Measurements from ENCODE around the gene ATG4C.
"Not testable (repeated sequence)": the region's sequence is repeated elsewhere in the genome, so short reads cannot be mapped to it uniquely, and the experiment has no call there.

Gene ATG4C, protein sequence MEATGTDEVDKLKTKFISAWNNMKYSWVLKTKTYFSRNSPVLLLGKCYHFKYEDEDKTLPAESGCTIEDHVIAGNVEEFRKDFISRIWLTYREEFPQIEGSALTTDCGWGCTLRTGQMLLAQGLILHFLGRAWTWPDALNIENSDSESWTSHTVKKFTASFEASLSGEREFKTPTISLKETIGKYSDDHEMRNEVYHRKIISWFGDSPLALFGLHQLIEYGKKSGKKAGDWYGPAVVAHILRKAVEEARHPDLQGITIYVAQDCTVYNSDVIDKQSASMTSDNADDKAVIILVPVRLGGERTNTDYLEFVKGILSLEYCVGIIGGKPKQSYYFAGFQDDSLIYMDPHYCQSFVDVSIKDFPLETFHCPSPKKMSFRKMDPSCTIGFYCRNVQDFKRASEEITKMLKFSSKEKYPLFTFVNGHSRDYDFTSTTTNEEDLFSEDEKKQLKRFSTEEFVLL

DNA sequence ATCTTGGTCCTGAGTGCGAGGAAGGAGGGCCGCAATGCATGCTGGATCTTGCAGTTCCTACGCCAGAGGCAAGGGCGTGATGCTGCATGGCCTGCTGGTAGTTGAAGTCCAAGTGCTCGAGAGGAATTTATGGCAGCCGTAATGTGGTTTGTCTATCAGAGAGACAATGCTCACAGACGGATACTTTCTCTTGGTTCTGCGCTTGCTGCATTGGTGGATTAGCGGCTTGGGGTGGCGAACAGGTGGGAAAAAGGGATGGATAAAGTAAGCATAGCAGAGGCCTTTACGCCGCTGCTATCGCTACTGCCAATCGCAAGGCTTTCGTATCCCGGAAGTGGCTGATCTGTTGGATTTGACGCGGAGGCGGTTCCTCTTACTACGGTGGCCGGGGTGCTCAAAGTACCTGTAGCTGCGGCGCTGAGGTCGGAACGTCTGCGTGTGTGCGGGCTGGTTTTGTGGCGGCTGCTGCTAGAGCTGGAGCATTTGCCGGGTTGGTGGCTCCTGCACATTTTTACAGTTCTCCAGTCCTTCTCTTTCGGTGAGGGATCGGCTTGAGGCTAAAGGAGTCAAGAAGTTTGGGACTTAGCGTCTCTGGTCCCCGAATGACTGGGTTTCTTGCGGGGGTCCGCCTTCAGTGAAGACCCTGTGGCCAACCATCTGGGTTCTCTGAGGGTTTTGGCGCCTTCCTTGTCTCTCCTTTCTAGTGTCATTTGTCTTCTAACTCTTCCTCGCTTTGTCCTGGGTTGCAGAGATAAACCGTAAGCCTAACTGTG, at the start of gene ATG4C:
TSS of gene ATG4C (plus strand) at position 397 of the 773 bp plus-strand sequence. CDS start 19,655 bp downstream, outside the sequence.
- peak; percentile 85 for DNase-seq (ENCODE audit: low read depth)

DNA sequence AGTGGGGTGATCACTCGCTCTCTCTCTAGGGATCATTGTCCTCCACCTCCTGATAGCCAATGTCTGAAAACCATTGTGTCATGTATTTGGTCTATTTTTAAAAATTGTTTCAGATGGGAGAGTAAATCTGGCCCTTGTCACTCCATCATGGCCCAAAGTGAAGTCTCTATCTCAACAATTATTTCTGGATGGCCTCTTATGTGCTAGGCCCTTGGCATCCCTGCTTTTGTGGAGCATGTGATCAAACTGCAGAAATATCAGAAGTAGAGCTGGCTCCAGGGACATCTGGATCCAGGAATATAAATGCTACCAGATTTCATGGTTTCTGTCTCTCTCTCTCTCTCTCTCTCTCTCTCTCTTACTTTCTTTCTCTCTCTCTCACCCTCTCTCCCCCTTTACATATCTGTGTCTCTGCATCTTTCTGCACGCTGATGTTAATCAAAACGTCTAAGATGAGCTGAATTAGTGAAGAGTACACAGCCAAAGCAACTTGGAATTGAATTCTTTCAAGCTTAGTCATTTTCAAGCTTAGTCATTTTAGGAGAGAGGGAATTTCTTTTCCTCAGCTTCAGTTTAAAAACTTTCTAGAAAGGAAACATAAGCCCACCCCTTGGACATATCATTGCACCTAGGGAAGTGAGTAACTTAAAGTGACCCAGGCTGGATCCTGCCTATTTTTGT, 48.3 kb upstream of the ATG4C start:
- no peak for DNase-seq (ENCODE audit: low read depth)

DNA sequence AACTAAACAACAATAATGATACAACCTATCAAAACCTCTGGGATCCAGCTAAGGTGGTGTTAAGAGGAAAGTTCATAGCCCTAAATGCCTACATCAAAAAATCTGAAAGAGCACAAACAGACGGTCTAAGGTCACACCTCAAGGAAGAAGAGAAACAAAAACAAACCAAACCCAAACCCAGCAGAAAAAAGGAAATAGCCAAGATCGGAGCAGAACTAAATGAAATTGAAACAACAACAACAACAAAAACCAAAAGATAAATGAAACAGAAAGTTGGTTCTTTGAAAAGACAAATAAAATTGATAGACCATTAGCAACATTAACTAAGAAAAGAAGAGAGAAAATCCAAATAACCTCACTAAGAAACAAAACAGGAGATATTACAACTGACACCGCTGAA, 43.2 kb upstream of the ATG4C start:
- DNase-seq (ENCODE audit: low read depth): not testable (repeated sequence)

DNA sequence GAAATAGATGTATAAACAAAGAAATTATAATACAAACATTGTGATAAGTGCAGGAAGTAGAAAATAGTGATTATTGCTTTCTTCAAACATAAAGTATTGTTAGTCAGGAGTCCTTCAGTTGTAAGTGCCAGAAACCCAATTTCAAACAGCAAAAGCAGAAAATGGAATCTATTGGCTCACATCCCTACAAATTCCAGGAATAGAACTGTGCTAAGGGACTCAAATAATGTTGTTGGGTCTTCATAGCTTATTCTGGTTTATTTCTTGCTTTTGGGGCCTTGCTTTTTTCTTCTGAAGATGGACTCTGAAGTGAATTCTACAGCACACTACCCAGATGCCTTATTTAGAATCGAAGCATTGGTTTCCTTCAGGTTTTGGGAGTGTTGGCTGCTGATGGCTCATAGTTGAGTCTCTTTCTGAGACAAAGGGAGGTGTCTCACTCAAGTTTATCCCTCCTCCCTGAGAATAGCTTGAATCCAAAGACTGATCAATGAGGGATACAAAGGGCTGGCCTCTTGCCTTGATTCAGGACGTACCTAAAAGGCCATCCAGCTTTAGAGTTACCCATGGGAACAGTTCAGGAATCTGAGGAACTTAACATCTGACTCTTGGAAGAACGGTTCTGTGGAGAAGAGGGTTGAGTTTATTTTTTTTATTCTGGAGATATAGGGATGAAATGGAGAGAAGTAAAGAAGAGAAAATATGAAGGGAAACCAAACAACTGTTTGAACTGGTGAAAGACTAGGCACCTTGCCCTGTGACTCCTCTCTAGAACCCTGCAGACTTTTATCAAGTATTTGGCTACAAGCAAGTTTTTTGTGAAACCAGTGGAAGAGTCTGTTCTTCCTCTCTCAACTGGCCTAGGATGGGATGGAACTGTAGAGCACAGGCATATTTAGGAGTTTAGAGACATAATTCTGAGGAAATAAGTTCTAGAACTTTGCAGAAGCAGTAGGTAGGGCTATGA, 39.0 kb upstream of the ATG4C start:
- no peak for DNase-seq (ENCODE audit: low read depth)

DNA sequence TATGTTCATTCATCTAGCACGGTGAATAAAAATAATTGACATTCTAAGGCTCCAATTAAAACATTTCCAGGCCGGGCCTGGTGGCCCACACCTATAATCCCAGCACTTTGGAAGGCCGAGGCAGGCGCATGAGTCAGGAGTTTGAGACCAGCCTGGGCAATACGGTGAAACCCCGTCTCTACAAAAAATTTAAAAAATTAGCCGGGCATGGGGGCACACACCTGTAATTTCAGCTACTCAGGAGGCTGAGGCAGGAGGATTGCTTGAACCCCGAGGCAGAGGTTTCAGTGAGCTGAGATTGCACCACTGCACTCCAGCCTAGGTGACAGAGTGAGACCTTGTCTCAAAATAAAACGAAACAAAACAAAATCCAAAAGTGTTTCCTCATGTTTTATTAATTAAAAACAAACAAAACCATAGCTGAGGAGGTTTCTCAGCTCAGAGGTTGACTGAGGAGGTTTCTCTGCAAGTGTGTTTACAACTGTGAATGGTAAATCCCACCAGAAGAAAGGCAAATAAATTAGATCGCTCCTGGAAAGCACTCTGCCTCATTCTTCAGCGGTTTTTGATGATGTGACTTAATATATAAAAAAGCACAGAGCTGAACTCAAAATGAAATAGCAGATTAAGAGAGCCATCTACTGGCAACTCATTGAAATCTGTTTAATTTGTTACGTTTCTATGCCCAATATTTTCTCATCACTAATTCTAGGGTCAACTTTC, 37.7 kb upstream of the ATG4C start:
- no peak for DNase-seq (ENCODE audit: low read depth)

DNA sequence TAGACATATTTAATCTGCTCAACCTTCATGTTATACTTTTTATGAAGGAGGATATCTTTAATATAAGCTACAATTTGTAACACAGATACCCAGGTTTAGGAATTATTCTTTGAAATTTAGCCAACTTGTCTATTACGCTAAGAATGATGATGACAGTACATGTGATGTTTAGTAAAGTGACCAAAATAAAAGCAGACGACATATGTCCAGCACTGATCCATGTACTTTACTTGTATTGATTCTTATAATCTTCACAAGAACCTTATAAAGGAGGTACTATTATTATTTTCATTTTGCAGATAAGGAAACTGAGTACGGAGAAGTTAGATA, 37.2 kb upstream of the ATG4C start:
- no peak for DNase-seq (ENCODE audit: low read depth)

DNA sequence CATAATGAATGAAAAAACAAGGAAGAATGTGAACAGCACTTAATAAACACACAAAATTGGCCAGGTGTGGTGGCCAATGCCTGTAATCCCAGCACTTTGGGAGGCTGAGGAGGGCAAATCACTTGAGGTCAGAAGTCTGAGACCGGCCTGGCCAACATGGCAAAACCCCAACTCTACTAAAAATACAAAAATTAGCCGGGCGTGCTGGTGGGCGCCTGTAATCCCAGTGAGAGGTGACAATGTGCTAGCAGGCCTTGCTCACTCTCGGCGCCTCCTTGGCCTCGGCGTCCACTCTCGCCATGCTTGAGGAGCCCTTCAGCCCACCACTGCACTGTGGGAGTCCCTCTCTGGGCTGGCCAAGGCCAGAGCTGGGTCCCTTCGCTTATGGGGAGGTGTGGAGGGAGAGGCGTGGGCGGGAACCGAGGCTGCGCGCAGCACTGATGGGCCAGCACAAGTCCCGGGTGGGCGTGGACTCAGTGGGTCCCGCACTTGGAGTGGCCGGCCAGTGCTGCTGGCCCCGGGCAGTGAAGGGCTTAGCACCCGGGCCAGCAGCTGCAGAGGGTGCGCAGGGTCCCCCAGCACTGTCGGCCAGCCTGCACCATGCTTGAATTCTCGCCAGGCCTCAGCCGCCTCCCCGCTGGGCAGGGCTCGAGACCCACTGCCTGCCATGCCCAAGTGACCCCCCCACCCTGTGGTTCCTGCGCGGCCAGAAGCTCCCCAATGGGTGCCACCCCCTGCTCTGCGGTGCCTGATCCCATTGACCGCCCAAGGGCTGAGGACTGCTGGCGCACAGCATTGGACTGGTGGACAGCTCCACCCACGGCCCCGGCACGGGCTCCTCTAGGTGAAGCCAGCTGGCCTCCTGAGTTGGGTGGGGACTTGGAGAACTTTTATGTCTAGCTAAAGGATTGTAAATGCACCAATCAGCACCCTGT, 30.6 kb upstream of the ATG4C start:
- no peak for DNase-seq (ENCODE audit: low read depth)

DNA sequence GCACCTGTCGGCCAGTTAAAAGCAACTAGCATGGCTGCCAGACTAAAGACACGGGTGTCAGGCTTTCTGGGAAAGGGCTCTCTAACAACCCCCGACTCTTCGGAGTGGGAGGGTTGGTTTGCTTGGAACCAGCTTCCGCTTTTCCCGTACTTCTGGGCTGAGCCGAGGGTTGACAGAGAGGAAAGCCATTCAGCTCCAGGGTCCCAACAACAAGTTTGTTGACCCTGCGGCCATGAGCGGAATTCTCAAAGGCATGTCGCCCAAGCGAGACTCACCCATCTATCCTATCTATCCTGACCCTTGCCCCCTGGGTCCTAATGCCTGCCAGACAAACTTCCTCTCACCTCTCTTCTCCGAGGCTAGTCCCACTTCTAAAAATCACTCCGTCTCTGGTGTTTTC, 29.0 kb upstream of the ATG4C start:
- not testable (repeated sequence) for DNase-seq (ENCODE audit: low read depth)

DNA sequence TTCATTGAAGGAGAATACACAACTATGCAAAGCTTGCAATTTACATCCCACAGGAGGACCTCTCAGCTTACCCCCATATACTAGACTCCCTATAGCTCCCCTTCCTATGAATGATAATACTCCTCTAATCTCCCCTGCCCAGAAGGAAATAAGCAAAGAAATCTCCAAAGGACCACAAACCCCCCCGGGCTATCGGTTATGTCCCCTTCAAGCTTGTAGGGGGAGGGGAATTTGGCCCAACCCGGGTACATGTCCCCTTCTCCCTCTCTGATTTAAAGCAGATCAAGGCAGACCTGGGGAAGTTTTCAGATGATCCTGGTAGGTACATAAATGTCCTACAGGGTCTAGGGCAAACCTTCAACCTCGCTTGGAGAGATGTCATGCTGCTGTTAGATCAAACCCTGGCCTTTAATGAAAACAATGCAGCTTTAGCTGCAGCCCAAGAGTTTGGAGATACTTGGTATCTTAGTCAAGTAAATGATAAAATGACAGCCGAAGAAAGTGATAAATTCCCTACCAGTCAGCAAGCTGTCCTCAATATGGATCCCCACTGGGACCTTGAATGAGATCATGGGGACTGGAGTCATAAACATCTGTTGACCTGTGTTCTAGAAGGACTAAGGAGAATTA, 27.6 kb upstream of the ATG4C start:
- DNase-seq (ENCODE audit: low read depth): not testable (repeated sequence)

DNA sequence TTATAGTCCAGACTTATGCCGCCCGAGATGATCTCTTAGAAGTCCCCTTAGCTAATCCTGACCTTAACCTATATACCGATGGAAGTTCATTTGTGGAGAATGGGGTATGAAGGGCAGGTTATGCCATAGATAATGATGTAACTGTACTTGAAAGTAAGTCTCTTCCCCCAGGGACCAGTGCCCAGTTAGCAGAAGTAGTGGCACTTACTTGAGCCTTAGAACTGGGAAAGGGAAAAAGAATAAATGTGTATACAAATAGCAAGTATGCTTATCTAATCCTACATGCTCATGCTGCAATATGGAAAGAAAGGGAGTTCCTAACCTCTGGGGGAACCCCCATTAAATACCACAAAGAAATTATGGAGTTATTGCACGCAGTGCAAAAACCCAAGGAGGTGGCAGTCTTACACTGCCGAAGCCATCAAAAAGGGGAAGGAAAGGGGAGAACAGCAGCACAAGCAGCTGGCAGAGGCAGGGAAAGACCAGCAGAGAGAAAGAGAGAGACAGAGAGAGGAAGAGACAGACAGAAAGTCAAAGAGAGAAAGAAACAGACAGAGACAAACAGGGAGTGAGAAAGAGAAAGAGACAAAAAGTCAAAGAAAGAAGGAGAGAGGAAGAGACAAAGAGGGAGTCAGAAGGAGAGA, 24.6 kb upstream of the ATG4C start:
- not testable (repeated sequence) for DNase-seq (ENCODE audit: low read depth)

DNA sequence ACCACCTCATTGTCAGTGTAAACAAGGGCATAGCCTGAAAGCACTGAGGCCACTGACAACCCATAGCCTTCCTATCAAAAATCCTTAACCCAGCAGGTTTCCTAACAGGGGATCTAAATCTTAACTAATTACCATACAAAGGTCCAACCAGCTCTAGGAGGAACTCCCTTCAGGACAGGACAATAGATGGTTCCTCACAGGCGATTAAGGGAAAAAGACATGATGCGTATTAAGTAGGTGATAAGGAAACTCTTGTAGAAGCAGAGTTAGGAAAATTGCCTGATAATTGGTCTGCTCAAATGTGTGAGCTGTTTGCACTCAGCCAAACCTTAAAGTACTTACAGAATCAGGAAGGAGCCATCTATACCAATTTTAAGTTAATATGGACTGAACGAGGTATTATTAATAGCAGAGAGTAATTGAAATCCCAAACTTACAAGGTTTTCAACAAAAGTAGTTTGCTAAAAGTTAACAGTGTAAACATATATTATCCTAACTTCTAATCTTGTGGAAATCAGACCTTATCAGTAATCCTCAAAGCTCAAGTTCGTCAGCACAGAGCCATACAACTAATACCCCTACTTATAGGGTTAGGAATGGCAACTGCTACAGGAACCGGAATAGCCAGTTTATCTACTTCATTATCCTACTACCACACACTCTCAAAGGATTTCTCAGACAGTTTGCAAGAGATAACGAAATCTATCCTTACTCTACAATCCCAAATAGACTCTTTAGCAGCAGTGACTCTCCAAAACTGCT, 23.7 kb upstream of the ATG4C start:
- not testable (repeated sequence) for DNase-seq (ENCODE audit: low read depth)

DNA sequence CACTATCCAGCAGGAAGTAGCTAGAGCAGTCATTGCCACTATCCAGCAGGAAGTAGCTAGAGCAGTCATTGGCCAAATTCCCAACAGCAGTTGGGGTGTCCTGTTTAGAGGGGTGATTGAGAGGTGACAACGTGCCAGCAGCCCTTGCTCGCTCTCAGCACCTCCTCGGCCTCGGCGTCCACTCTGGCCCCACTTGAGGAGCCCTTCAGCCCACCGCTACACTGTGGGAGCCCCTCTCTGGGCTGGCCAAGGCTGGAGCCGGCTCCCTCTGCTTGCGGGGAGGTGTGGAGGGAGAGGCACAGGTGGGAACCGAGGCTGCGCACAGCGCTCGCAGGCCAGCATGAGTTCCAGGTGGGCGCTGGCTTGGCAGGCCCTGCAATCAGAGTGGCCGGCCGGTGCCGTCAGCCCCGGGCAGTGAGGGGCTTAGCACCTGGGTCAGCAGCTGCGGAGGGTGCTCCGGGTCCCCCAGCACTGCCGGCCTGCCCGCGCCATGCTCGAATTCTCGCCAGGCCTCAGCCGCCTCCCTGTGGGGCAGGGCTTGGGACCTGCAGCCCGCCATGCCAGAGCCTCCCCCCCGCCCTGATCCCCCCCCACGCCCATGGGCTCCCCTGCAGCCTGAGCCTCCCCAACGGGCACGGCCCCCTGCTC, 22.6 kb upstream of the ATG4C start:
- DNase-seq (ENCODE audit: low read depth): not testable (repeated sequence)

DNA sequence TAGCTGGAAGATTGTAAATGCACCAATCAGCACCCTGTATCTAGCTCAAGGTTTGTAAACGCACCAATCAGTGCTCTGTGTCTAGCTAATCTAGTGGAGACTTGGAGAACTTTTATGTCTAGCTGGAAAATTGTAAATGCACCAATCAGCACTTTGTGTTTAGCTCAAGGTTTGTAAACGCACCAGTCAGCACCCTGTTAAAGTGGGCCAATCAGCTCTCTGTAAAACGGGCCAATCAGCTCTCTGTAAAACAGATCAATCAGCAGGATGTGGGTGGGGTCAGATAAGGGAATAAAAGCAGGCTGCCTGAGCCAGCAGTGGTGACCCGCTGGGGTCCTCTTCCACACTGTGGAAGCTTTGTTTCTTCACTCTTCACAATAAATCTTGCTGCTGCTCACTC, 21.9 kb upstream of the ATG4C start:
- not testable (repeated sequence) for DNase-seq (ENCODE audit: low read depth)

DNA sequence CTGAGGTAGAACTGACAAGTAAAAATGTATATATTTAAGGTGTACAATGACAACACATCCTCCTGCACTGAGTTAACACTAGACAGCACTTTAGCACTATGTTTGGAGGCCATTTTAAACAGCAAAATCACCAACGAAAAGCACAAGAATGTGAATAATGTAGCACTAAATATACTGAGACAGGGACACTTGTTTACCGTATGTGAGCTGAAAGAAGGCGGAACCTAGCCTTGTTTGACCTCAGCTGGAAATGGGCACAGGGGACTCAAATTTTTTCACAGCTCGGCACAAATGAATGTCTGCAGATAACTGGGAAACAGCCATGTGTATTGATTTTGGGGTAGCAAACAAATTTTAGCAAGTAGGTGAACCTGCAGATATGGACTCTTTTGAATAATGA, 18.0 kb upstream of the ATG4C start:
- no peak for DNase-seq (ENCODE audit: low read depth)

DNA sequence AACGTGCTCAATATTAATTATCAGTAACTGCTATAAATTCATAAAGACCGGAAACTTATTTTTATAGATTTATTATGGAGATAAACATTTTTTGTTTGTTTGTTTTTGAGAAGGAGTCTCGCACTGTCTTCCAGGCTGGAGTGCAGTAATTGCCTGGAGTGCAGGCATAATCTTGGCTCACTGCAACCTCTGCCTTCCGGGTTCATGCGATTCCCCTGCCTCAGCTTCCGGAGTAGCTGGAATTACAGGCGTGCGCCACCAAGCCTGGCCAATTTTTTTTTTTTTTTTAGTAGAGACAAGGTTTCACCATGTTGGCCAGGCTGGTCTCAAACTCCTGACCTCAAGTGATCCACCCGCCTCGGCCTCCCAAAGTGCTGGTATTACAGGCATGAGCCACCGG, 15.4 kb upstream of the ATG4C start:
- DNase-seq (ENCODE audit: low read depth): not testable (repeated sequence)

DNA sequence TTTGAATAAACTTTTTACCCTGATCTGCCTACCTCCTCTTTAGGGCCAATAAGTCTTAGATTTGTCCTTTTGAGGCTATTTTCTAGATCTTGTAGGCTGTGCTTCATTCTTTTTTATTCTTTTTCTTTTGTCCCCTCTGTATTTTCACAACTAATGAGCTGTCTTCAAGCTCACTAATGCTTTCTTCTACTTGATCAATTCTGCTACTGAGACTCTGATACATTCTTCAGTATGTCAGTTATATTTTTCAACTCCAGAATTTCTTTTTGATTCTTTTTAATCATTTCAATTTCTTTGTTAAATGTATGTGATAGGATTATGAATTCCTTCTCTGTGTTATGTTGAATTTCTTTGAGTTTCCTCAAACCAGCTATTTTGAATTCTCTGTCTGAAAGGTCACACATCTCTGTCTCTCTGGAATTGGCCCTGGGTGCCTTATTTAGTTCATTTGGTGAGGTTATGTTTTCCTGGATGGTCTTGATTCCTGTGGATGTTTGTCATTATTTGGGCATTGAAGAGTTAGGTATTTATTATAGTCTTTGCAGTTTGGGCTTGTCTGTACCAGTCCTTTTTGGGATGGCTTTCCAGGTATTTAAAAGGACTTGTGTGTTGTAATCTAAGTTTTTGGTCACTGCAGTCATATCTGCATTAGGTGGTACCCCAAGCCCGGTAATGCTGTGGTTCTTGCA, 11.2 kb upstream of the ATG4C start:
- DNase-seq (ENCODE audit: low read depth): no peak

DNA sequence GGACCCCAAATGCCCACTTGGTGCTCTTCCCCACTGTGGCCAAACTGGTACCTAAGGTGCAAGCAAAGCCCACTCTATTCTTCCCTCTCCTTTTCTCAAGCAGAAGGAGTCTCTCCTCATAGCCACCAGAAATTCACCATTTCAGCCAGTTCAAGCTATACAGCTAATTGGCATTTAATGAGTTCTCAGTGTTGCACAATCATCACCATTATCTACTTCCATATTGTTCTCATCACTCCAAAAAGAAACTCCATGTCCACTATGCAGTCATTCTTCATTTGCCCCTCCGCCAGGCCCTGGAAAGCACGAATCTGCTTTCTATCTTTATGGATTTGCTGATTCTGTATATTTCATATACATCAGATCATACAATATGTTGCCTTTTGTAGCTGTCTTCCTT, 9.9 kb upstream of the ATG4C start:
- no peak for DNase-seq (ENCODE audit: low read depth)

All from stimulated activated CD8-positive, alpha-beta memory T cell treated with anti-CD3 and anti-CD28 coated beads, Interleukin-15, amount 100 ng/mL, for 1 hour (primary cell).